ENCODE data around the gene REG3G.

DNA sequence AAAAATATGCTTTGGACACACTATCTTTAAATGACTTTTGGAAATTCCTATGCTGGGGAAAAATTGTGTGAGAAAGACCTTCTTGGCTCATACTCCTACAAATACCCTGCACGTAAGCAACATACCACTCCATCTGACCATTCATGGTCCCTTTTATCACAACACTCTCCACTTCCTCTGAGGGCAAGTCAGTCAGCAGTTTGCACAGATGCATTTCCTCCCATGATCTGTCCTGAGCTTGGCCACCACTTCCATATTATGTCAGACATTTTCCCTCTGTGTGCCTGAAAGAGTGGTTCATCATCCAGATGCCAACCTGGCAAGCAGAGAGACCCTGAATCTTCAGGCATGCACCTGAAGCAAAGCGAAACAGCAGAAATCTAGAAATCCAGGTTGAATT, 16.1 kb upstream of the REG3G start:
- no peak for TF ChIP-seq CTCF (conservative IDR thresholded peaks at IDR 0.05 in 1 of 2, IDR thresholded peaks at IDR 0.05 in 1 of 2; ENCODE audit: extremely low read depth in 1 of 2, insufficient read depth in 1 of 2, low read depth in 1 of 2, low read length in 2 of 2)
- TF ChIP-seq EZH2 (IDR thresholded peaks at IDR 0.05; ENCODE audit: borderline replicate concordance, low read length): no peak

Measured in mammary epithelial cell (primary cell).